HG02610 (cell line): ENCODE measurements around the gene GCG.

Source experiments
- ATAC-seq: cut with Tn5 transposase; IDR thresholded peaks from one replicate; pipeline ENCODE4 v1.9.1; 2021; ENCODE audit warnings: mild to moderate bottlenecking, moderate library complexity; ENCODE audit not compliant: unreplicated experiment

Gene GCG

GRCh38 chr2:162153608-162154224, 1.7 kb upstream of the GCG start:
- peak; percentile 97 for ATAC-seq

- ATAC-seq = no peak
Measured at GRCh38 chr2:162149940-162150339, 2.1 kb downstream of the GCG start.

GRCh38 chr2:162149466-162149865, 2.6 kb downstream of the GCG start:
- no peak for ATAC-seq

GRCh38 chr2:162148956-162149355, 3.1 kb downstream of the GCG start:
- ATAC-seq = no peak

- no peak for ATAC-seq
Measured at GRCh38 chr2:162143969-162144368, 8.1 kb downstream of the GCG start.

GRCh38 chr2:162138310-162138709, 13.7 kb downstream of the GCG start:
- ATAC-seq = no peak

- ATAC-seq = no peak
Measured at GRCh38 chr2:162127422-162127821, 24.6 kb downstream of the GCG start.

GRCh38 chr2:162126527-162126926, 25.5 kb downstream of the GCG start:
- peak; percentile 29 for ATAC-seq

GRCh38 chr2:162126111-162126519, 25.9 kb downstream of the GCG start:
- peak; percentile 94 for ATAC-seq

GRCh38 chr2:162125138-162125537, 26.9 kb downstream of the GCG start:
- no peak for ATAC-seq

- no peak for ATAC-seq
Measured at GRCh38 chr2:162123806-162124758, 28.0 kb downstream of the GCG start.

GRCh38 chr2:162118166-162119031, 33.6 kb downstream of the GCG start:
- ATAC-seq = no peak

- no peak for ATAC-seq
Measured at GRCh38 chr2:162116352-162116751, 35.7 kb downstream of the GCG start.

- no peak for ATAC-seq
Measured at GRCh38 chr2:162115076-162115475, 37.0 kb downstream of the GCG start.

GRCh38 chr2:162114271-162114670, 37.8 kb downstream of the GCG start:
- ATAC-seq = no peak

- ATAC-seq = no peak
Measured at GRCh38 chr2:162113776-162114168, 38.3 kb downstream of the GCG start.

GRCh38 chr2:162113088-162113775, 38.8 kb downstream of the GCG start:
- ATAC-seq = no peak

- ATAC-seq = no peak
Measured at GRCh38 chr2:162111958-162112850, 39.8 kb downstream of the GCG start.

- ATAC-seq = no peak
Measured at GRCh38 chr2:162107361-162107901, 44.6 kb downstream of the GCG start.
